G401 (cell line): ENCODE data around the gene SORBS1. TPM values are rescaled to one million over a fixed set of nuclear protein-coding genes. Genes with fewer than 3 reads are reported as not detected.
"Not testable (repeated sequence)": the region's sequence is repeated elsewhere in the genome, so short reads cannot be mapped to it uniquely, and the experiment has no call there.

ENCODE experiments used
- DNase-seq: peaks from one replicate; pipeline ENCODE4 v3.0.0-alpha.2; 2015; ENCODE audit warnings: low spot score
- in situ Hi-C: cut with HindIII; loops from 2 replicates; pipeline ENCODE4 v1.10.0; 2016; ENCODE audit warnings: low sequenced_read_pairs, mixed read lengths
- total RNA-seq: library from RNA; depleted of rRNA; stranded (reverse); fragments of >200 nt; shearing (Covaris generic); gene quantifications from 2 replicates; pipeline ENCODE4 v1.2.3, GENCODE V29; 2014

The SORBS1 gene
- total RNA-seq, 1 experiment from 2014 or later: not detected

DNA sequence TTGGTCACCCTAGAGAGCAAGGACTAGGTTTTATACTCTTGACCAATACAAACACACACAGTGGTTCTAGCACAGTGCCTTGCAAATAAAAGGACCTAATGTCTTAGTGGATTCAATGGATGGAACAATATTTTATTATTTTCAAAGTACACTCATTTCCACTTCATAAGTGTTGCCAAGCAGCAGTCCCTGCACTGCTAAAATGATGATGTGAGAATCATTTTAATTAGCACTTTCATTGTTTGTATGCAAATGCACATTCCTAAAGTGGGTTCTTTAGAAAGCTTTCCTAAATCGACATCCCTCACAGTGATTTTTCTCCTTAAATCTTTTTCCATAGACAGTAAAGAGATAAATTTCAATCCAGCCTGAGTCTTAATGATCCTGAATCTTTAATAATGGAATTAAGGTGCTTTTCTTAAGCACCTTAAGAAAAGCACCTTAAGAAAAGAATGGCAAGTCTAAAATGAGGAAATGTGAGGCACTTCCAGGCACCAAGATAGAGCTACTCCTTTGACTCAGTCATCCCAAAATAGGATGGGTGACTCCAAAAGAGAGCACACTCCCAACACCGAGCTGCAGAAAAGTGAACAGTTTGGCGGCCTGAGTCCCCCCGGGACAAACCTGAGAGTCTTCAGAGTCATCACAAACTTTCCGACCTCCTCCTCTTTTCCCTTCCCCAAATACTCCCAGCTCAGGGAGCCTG is 84.5 kb downstream of the SORBS1 start:
- DNase-seq: peak; percentile 46

DNA sequence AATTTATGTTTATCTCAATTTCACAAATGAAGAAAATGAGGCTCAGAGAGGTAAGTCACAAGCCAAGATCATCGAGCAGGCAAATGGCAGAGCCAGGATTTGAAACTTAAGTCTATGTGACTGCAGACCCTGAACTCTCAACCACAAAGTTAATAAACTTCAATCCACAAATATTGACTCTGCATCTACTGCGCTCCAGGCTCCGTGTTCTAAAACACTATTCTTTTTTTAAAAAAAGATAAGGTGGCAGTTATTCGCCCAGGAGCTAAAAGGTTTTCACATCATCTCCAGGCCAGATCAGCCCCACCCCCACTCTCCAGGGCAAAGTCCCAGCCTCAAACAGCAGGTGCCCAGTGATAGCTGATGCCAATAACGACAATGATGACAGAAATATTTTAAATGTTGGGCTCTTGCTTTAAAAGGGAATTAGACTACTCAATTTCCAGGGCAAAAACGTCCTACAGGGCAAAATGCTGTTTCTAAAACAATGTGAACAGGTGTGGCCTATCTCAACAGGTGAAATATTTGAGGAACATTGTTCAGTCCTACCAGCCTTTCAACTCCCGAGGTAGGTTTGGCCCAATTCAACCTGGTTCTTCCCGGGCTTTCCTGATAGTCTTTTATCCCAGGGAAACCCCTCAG is 85.2 kb downstream of the SORBS1 start:
- in situ Hi-C loops: no loop called here
- peak; percentile 47 for DNase-seq

More for the DNA sequence above, 84.5 kb downstream of the SORBS1 start:
- in situ Hi-C loops: no loop called here

DNA sequence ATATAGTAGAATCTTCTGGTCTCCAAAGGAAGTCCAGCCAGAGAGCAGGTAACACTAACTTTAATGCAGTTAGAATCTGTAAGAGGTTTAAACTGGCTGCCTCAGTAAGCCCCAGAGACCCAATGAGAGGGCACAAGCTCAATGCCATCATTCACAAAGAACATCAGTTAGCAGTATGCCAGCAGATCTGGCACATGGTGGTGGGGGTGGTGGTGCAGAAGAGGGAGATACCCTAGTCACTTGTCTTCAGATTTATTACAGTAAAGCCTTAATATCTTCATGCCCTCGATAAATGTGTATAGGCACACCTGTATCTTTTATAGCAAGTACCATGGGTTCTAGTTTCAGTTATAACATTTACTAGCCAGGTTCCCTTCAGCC is 86.2 kb downstream of the SORBS1 start:
- in situ Hi-C loops: no loop called here
- DNase-seq: peak; percentile 49

DNA sequence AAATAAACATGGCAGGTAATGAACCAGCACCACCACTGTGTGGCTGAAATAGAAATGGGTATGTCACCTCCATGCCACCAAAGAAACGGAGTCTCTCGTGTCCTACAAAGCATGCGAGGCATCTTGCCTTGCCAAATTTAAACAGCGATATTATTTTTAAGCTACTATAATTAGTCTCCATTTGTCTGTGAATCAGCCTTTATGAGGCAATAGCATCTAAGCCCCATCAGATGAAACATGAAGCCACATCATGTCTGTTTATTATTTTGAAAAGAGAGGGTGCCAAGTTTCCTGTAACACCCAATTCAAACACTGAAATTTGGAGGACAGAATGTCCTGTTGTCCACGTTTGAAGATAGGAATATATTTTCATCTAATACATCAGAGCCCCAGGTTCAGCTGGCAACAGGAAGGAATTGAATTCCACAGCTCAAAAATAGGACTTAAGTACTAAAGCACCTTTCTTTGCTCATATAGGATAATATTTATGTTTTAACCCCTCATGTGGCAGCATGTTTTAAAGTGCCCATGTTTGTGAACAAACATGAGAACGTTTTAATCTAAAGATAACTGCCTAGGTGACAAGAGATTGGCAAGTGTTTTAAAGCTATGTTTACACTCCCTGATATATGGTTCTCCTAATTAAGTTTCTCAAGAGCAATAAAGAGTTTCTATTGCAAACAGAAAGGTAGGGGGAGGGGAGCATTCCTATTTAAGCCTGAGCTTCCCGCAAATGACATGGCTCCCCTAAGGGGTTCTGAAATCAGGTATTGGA is 86.8 kb downstream of the SORBS1 start:
- peak; percentile 65 for DNase-seq
- in situ Hi-C loops: no loop called here

DNA sequence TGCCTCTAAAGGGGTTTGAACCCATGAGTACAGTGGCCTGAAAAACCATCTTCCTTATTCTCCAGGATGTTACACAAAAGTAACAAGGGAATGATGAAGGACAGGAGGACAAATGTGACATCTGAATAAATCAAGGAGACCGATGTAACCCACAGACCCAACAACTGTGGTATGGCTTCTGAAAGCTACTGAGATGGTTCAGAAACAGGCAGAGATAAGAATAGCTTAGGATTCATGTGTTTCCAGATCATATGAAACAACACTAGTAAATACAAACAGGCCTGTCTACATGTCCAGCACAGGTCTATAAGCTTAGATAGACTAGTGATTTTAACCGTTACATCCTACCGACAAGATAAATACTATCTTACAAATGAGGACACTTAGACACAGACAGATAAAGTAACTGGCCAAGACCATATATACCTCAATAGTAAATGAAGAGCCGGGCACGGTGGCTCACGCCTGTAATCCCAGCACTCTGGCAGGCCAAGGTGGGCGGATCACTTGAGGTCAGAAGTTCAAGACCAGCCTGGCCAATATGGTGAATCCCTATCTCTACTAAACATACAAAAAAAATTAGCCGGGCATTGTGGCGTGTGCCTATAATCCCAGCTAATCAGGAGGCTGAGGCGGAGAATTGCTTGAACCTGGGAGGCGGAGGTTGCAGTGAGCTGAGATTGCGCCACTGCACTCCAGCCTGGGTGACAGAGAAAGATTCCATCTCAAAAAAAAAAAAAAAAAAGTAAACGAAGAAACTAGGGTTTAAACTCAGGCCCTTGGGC is 88.7 kb downstream of the SORBS1 start:
- in situ Hi-C loops: no loop called here
- DNase-seq: no peak

DNA sequence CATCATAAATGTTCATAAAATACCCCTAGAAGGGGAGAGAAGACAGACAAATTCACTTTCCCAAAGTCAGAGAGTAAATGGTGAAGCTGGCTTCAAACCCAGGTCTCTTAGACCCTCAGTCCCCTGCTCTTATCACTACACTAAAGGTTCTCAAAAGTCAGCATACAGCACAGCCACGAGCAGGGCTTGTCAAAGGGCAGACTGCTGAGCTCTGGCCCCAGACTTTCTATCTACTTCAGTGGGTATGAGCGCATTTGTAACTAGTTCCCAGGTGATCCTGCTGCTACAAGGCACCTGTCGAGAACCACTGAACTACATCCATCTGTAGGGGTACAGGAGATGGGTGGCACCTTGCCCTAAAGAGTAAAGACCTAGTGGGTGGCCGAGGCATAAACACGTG is 91.5 kb downstream of the SORBS1 start:
- DNase-seq: no peak
- in situ Hi-C loops: no loop called here

DNA sequence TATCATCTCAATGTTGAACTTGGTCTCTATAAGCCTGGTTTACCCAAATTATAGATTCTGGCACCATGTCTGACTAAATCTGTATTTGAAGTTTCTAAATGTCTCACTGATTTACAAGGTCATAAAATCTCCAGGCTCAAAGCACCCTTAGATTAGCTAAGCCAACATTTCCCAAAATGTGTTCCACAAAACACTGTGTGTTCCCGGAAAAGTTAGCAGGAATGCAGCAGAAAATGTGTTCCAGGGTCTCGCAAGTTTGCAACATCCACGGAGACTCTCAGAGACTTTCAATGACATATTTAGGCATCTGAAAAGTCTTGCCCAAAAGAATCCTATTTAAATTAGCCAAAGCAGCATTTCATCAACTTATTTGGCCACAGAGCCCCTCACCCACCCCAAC is 91.9 kb downstream of the SORBS1 start:
- DNase-seq: no peak
- in situ Hi-C loops: no loop called here

DNA sequence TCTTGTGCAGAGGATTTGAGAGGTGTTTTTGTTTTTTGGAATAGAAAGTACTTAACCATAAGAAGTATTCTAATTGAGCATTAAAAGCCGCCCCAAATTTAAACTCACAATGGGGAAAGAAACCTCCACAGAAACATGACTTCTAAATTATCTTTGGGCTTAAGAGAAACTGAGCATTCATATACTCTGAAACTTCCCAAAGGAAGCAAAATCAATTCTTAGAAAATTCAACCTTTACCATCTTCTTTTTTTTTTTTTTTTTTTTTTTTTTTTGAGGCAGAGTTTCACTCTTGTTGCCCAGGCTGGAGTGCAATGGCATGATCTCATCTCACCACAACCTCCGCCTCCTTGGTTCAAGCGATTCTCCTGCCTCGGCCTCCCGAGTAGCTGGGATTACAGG is 93.5 kb downstream of the SORBS1 start:
- in situ Hi-C loops, DNase-seq: not testable (repeated sequence)

DNA sequence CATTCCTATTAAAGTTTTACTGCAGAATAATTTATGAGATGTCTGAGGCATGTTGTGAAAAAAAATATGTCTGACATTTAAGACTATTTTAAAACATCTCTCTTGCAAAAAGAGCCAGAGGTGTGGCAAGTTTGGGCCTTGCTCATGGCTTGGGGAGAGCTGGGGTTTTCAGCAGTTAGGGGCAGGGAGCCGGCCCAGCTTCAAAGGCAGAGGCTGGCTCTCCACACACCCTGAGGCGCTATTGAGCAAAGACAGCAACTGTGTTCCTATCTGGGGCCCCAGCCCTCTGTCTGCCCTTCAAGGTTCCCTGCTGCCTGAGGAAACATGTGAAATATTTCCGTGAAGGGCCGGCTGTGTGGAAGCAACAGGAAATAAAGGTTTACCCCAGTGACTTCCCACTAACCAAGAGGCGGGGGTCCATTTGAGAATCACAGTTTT is 94.0 kb downstream of the SORBS1 start:
- no peak for DNase-seq
- in situ Hi-C loops: no loop called here

DNA sequence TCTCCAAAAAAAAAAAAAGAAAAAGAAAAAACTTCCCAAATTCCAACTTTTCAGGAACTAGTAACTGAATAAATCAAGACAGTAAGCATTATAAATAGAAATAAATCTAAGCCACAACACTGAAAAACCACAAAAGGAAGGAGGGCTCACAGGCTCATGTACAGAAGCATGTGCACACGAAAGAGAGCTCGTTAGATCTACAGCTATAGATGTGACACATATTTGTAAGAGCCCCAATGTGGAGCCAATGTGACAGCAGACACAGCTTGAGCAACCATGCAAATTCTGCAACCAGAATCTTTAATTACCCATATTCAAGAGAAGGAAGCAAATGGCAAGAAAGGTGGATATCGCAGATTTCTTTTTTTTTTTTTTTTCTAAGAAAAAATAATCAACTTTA is 94.7 kb downstream of the SORBS1 start:
- in situ Hi-C loops: no loop called here

DNA sequence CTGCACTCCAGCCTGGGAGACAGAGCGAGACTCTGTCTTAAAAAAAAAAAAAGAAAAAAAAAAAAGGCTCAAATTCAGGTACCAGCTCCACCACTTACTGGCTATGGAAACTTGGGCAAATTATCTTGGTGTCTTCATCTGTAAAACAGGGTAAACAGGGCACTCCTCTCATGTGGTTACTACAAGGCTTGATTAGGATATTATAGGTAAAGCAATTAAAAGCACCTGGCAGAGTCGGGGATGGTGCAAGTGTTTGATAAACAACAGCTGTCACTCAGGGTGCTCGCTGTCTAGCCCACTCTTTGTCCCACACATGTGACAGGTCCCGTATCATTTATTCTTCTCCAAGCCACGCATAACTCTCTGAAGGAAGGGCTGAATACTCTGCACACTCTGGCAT is 96.9 kb downstream of the SORBS1 start:
- in situ Hi-C loops: no loop called here
- no peak for DNase-seq

More for the DNA sequence above, 94.7 kb downstream of the SORBS1 start:
- DNase-seq: no peak

DNA sequence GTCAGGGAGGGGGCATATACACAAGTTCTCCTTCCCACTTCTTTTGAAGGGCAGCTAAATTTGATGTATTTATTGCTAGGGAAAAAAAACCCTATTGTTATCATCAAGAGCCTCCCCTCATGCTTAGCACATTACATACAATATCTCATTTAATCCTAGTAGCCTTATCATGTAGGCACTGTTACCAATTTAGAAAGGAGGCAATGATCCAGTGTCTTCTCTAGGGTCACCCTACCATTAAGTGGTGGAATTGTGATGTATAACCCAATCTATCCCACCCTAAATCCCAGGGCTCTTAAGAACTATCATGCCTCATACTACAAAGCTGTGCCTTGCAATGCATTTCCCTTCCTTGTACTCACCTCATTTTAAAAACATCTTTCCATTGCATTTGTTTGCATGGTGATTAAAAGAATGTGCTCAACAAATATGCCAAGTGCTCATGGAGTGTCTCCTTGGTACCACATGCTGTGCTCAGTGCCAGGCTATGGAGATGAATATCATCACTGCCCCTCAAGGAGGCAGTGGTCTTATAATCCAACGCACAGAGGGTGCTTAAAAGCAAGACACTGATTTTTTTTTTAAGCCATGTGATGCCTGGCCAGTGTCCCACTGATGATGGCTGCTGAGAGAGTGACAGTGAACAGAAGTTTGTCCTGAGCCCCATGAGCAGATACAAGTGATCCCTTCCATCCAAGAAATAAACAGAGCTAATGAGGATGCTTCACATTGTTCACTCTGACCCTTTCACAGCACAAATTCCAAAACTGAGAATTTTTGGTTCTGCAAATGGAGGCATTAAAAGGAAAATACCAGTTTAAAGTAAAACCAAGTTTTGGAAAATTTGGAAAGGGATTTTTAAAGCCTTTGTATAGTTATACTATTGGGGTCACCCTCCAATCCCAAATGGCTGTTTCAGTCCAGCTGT is 98.2 kb downstream of the SORBS1 start:
- no peak for DNase-seq
- in situ Hi-C loops: no loop called here

DNA sequence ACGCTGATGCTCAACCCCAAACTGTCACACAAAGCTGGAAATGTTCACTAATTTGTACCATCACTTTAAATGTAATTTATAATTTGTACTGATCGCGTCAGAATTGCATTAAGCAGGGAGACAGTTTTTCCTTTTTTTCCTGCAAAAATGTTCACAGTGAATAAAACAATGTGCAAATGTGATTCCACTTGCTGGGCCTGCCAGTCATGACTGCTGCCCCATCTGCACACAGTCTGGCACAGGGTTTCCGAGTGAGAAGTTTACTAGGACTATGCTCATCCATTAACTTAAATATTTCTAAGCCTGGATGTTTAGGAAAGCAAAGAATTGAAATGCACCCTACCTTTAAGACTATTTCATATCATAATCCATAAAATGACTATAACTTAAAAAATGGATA is 99.6 kb downstream of the SORBS1 start:
- DNase-seq: no peak
- in situ Hi-C loops: no loop called here

DNA sequence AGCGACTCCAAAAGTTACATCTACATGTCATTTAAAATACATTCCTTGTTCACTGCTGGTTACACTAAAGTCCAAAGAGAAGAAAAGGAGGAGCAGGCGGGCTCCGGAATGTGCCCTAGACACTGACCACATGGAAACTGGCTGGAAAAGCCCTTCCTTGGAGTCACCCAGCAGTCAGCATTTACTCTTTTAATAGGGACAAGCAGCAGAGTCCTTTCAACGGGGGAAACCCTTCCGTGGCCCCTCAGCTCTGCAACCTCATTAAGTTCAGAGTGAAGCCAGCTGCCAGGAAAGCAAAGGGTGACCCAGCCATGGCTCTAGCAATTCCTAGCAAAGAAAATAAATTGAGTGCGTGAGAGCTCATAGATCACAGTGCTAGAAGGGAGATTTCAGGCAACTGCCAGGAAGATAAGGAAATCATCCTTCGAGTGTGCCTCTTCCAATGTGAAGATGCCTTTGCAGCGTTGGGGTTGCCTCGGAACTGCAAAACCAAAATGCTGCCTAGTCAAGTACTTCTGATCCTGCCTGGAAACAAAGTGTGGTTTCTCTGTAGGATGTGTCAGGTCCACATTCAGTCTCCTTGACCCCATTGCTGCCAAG is 101.6 kb downstream of the SORBS1 start:
- in situ Hi-C loops: no loop called here
- DNase-seq: no peak

DNA sequence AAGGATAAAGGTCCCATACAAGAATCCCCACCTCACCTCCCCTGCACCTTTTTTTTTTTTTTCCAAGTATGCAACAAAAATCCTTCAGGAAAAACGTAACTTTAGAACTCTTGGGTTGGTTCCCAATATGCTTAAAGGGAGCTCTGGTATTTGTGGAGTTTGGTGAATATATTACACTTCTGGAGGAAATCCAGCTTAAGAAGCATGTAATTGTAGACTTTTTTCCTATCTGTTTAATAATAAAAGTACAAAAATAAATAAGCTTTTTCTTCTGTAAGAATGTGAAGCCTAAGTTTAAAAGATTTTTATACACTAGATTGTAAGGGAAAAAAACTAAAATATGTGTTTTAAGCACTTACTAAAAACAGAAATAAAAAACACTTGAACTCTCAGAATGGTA is 102.3 kb downstream of the SORBS1 start:
- in situ Hi-C loops: no loop called here
- no peak for DNase-seq

DNA sequence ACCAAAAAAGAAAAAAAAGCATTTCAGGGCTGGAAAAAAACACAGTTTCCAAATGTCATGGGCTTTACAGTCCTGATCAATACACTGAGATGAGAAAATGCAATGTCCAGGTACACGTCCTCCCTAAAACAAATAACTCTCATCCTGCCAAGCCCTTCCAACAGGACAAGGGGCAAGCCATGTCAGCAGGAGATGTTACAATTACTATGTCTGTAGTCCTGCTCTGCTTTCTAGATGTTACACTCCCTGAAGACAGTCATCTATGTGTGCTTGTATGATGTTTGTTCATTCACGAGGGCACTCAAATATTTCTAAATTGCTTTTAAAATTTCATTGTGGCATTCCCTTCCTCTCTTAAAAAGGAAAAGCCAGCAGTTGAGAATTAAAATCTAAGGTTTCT is 103.2 kb downstream of the SORBS1 start:
- DNase-seq: no peak
- in situ Hi-C loops: no loop called here

DNA sequence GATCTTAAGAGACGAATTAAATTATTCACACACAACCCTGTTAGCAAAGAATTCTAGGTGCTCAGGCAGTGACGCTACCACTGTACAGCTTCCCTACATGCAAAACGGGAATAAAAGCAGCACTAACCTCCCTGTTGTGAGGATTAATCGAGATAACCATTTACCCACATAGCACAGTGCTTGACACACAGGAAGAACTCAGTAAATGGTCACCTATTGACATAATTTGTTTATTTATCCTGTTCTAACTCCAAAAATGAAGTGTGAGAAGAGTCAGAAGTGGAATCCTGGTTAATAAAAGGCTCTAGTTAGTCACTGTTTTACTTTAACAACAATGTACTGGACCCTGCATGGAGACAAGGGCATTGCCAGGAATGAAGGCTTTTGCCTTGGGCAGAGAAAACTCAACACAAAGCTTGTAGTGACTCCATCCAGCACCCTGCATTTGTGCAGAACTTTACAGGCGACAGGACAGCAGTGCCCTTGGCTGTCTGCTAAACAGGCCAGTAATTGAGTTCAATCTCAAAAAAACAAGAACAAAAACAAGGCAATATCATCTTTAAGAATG is 103.8 kb downstream of the SORBS1 start:
- in situ Hi-C loops: no loop called here
- DNase-seq: no peak

DNA sequence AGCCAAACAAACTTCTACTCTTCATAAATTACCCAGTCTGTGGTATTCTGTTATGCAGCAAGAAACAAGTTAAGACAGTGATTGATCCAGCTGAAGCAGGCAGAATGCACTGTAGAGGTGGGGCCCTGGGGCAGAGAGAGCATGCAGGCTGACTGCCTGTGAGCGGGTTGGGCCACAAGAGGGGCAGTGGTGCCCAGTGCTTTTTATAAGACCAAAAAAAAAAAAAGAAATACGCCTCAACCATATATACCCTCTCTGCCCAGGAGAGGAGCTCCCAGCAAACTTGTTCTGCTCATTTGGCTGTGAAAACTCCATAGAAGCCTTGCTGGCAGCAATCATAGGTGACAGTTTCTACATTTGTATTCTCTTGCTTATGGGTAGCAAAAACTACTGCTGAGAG is 104.7 kb downstream of the SORBS1 start:
- DNase-seq: no peak
- in situ Hi-C loops: no loop called here
